Upper lobe of right lung (tissue), 1 donor: Measurements from ENCODE around the gene NRP2. TPM values are rescaled to one million over a fixed set of nuclear protein-coding genes. Genes with fewer than 3 reads are reported as not detected.

Experiments used
- ATAC-seq: fragments of 200-7000 bp; cut with Tn5 transposase; one replicate; pipeline ENCODE4 v1.9.1; 2020; ENCODE audit warnings: mild to moderate bottlenecking, moderate library complexity
- DNase-seq: peaks from one replicate; pipeline ENCODE4 v3.0.0-alpha.2; 2020
- H3K27ac ChIP-seq: fragments of 200-600 bp; one replicate; pipeline ENCODE4 v1.8.0; 2022
- H3K27me3 ChIP-seq: fragments of 200-600 bp; one replicate; pipeline ENCODE4 v1.8.0; 2022; ENCODE audit warnings: mild to moderate bottlenecking
- H3K36me3 ChIP-seq: fragments of 200-600 bp; one replicate; pipeline ENCODE4 v1.8.0; 2022
- H3K4me1 ChIP-seq: fragments of 200-600 bp; one replicate; pipeline ENCODE4 v1.8.0; 2022
- H3K4me3 ChIP-seq: fragments of 200-600 bp; one replicate; pipeline ENCODE4 v1.8.0; 2022; ENCODE audit warnings: mild to moderate bottlenecking
- H3K9me3 ChIP-seq: fragments of 200-600 bp; one replicate; pipeline ENCODE4 v1.8.0; 2022
- intact Hi-C: fragments of 100-400 bp; cut with DNase I; formaldehyde crosslinking; loops from one replicate; pipeline ENCODE4 v1.11.0; 2022
- total RNA-seq: library from RNA; stranded (reverse); fragmentation: NEBNext Ultra II Directional; extraction: Animal tissue kit (Norgen Biotek cat#: 25700); gene quantifications from one replicate; pipeline ENCODE4 v1.2.1, GENCODE V29; 2021
- TF ChIP-seq, protein P1 (sequence below): fragments of 200-600 bp; IDR thresholded peaks from one replicate; pipeline ENCODE4 v1.8.0; 2022; ENCODE audit warnings: antibody characterized with exemption
- donor health status: DM: no; HTN: yes; CAD: no; lungs with severe emphysema.

Gene NRP2
- total RNA-seq, 1 donor from 2014 or later, result 75.3 TPM

DNA sequence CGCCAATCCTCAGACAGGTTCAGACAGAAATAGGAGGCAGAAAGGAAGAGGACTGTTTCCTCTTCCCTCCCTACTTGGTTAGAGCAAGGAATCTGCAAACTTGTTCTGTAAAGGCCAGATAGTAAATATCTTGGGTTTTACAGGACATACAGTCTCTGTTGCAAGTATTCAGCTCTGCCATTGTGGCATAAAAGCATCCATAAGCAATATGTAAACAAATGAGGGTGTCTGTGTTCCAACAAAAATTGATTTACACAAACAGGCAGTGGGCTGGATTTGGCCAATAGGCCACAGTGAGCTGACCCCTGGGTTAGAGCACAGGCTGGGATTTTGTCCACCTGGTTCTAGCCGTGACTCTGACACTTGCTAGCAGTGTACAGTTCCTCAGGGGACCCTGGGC lies 89.4 kb downstream of the NRP2 start:
- Histone ChIP-seq H3K27me3 (no peaks in the 10 kb centered on the region), H3K27ac (peak overlapping the region; percentile 28), H3K9me3 (no peaks in the 10 kb centered on the region), H3K4me1 (peaks cover 31% of the 10 kb centered on the region), H3K36me3 (peaks cover 9% of the 10 kb centered on the region), H3K4me3 (no peak overlapping the region)
- no peak for ATAC-seq
- TF ChIP-seq, protein P1, sequence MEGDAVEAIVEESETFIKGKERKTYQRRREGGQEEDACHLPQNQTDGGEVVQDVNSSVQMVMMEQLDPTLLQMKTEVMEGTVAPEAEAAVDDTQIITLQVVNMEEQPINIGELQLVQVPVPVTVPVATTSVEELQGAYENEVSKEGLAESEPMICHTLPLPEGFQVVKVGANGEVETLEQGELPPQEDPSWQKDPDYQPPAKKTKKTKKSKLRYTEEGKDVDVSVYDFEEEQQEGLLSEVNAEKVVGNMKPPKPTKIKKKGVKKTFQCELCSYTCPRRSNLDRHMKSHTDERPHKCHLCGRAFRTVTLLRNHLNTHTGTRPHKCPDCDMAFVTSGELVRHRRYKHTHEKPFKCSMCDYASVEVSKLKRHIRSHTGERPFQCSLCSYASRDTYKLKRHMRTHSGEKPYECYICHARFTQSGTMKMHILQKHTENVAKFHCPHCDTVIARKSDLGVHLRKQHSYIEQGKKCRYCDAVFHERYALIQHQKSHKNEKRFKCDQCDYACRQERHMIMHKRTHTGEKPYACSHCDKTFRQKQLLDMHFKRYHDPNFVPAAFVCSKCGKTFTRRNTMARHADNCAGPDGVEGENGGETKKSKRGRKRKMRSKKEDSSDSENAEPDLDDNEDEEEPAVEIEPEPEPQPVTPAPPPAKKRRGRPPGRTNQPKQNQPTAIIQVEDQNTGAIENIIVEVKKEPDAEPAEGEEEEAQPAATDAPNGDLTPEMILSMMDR, result no peak
- intact Hi-C loops, result loop anchor here (5.0 kb wide), 1 partner anchor 116 kb away; no protein-coding TSS in a partner anchor
- no peak for DNase-seq

DNA sequence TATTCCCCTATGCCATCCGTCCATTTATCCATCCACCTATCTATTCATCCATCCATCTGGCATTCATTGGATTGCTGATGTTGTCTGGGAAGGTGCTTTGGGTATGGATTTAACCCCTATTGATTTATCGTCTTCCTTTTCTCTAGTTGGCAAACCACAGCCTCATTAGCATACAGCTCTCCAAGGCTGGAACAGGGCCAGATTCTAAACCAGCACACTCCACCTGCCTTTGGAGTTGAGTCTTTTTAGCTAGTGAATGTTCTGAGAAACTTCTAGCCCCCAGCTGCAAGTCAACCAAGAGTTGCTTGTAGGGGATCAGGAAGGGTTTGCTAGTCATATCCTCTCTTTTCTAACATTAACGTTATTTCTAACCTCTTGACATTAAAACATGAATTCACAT lies 90.7 kb downstream of the NRP2 start:
- H3K27ac ChIP-seq, result no peak overlapping the region
- no peaks in the 10 kb centered on the region for H3K9me3 ChIP-seq
- H3K4me1 ChIP-seq, result peaks cover 26% of the 10 kb centered on the region
- DNase-seq (no peak), ATAC-seq (no peak)
- H3K4me3 ChIP-seq, result no peak overlapping the region
- TF ChIP-seq, protein P1, result no peak
- intact Hi-C loops, result loop anchor here (5.0 kb wide), 1 partner anchor 114 kb away; no protein-coding TSS in a partner anchor
- H3K36me3 ChIP-seq, result peaks cover under 1% of the 10 kb centered on the region
- H3K27me3 ChIP-seq, result no peaks in the 10 kb centered on the region

DNA sequence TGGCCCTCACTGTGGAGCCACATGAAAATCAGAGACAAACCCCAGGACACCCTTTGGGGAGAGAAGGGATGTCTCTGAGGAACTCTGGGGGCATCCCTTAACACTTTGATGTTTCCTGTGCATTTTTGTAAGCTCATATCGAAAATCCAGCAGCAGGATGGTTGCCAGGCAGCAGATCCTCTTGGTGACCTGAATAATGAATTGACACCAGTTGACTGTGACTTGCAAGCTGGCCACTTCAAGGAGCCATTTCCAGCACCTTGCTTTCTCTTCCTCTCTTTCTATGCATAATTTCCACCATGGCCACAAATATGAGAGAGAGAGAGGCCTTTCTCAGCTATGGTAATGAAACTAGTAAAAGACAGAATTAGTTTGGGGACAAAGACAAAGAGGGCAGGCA lies 91.7 kb downstream of the NRP2 start:
- ATAC-seq (no peak), DNase-seq (no peak)
- TF ChIP-seq, protein P1, result no peak
- intact Hi-C loops, result loop anchor here (5.0 kb wide), 1 partner anchor 113 kb away; no protein-coding TSS in a partner anchor
- Histone ChIP-seq H3K27me3 (no peaks in the 10 kb centered on the region), H3K4me3 (no peak overlapping the region), H3K4me1 (peaks cover 20% of the 10 kb centered on the region), H3K36me3 (no peaks in the 10 kb centered on the region), H3K27ac (no peak overlapping the region), H3K9me3 (no peaks in the 10 kb centered on the region)

DNA sequence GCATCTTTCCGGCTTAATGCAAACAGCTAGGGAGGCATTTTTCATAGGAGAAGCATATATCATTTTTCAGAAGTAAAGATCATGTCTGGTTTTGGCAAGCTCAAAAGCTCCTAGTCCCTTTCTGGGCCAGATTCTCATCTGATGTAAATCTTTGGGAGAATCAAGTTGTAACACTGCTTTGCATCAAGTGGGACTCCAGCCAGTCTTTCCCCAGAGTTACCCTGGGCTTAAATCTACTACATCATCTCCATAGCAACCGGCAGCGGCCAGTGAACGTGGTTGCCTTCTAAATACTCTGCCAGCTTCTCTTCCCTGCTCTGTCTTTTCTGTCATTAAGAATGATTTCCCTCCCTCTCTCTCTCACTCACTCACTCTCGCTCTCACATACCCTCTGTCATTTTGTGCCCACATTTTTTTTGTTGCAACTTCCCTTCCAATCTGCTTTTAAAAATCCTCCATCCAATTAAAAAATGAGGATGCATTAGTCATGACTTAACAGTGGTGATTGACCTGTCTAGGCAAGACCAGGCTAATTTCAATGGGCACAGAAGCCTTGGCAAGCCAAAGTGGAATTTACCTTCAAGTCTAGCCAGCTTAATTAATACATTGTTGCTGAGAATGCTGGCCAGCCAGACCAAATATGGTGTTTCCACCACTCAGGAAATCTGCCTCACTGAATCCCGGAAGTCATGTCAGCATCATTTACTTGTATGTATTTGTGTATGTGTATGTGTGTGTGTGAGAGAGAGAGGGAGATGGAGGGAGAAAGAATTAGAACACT lies 93.0 kb downstream of the NRP2 start:
- Histone ChIP-seq H3K4me1 (peaks cover 15% of the 10 kb centered on the region), H3K9me3 (no peaks in the 10 kb centered on the region), H3K27ac (no peak overlapping the region), H3K36me3 (no peaks in the 10 kb centered on the region), H3K4me3 (no peak overlapping the region), H3K27me3 (no peaks in the 10 kb centered on the region)
- TF ChIP-seq, protein P1, result no peak
- DNase-seq, result no peak
- no peak for ATAC-seq
- intact Hi-C loops, result no loop called here

DNA sequence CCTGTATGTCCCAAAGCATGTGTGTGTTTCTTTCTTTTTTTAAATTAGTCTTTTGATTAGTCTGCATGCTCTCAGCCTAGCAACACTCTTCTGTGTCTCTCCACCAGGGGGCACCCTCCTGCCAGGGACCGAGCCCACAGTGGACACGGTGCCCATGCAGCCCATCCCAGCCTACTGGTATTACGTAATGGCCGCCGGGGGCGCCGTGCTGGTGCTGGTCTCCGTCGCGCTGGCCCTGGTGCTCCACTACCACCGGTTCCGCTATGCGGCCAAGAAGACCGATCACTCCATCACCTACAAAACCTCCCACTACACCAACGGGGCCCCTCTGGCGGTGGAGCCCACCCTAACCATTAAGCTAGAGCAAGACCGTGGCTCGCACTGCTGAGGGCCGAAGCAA lies 93.8 kb downstream of the NRP2 start:
- no peaks in the 10 kb centered on the region for H3K27me3 ChIP-seq
- no peak overlapping the region for H3K27ac ChIP-seq
- ATAC-seq, result peak; percentile 77
- TF ChIP-seq, protein P1, result peak; percentile 65
- intact Hi-C loops, result no loop called here
- H3K9me3 ChIP-seq, result no peaks in the 10 kb centered on the region
- H3K4me3 ChIP-seq, result no peak overlapping the region
- H3K4me1 ChIP-seq, result peaks cover 8% of the 10 kb centered on the region
- DNase-seq, result peak; percentile 67
- H3K36me3 ChIP-seq, result no peaks in the 10 kb centered on the region
